ENCODE data around the gene CYLC1.

Gene CYLC1, protein sequence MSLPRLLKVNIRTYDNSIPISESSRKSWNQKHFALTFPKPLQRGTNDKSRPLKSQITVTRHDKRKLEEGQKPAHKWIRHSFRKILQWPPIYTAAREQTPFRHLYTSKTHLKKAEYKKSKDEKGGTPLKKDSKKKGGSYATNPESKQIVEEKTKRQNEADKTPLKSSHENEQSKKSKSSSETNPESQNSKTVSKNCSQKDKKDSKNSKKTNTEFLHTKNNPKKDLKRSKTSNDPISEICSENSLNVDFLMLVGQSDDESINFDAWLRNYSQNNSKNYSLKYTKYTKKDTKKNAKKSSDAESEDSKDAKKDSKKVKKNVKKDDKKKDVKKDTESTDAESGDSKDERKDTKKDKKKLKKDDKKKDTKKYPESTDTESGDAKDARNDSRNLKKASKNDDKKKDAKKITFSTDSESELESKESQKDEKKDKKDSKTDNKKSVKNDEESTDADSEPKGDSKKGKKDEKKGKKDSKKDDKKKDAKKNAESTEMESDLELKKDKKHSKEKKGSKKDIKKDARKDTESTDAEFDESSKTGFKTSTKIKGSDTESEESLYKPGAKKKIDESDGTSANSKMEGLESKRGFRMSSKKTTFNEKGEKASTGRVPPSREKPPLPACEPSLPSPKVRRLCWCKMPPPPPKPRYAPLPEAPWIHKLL

GRCh38 chrX:83860846-83861245 lies at the start of gene CYLC1:
Gene CYLC1 (plus strand): TSS chrX:83861146. CDS start chrX:83861183, 37 bp downstream.
- no peak for DNase-seq

GRCh38 chrX:83819304-83819703 lies 41.6 kb upstream of the CYLC1 start:
- no peak for DNase-seq

DNA sequence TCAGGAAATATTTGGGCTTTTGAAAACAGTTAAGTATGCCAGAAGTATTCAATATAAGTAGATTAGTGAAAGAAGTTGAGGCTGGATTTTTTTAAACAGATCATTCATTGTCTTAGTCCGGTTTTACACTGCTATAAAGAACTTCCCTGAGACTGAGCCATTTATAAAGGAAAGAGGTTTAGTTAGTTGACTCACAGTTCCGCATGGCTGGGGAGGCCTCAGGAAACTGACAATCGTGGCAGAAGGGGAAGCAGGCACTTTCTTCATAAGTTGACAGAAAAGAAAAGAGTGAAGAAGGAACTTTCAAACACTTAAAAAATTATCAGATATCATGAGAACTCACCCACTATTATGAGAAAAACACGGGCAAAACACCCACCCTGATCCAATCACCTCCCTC lies 31.1 kb upstream of the CYLC1 start:
- DNase-seq = no peak

- DNase-seq = peak; percentile 29 to 55
These were observed 15.5 kb upstream of the CYLC1 start for GRCh38 chrX:83845397-83845796.

DNA sequence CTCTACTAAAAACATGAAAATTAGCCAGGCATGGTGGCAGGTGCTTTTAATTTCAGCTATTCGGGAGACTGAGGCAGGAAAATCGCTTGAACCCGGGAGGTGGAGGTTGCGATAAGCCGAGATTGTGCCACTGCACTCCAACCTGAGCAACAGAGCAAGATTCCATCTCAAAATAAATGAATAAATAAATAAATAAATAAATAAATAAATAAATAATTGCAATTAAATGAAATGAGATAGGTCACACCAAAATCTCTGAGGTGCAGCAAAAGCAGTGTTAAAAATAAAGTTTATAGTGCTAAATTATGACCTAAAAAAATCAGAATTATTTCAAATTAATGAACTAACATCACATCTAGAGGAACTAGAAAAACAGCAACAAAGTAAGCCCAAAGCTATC lies 13.6 kb upstream of the CYLC1 start:
- no peak for DNase-seq

DNA sequence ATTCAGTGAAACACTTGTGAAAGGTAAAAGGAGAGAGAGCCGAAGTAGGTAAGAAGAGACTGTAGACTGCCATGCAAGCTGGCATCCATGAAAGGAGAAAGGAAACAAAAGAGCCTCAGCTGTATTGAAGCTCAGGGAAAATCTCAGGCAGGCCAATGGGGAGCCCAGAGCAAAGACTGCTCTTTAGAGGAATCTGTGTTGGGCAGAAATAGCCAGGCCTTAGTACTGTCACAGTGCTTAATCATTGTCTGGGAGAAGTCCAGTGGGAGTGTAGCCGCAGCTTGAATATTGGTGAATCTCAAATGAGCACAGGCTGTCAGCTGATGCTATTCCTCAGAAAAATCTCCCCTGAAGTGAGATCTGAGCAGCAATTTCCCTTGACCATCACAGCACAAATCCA lies 27.6 kb downstream of the CYLC1 start:
- DNase-seq = no peak

- DNase-seq = no peak
These were observed 31.5 kb downstream of the CYLC1 start for GRCh38 chrX:83892433-83892832.

- no peak for DNase-seq
These were observed 46.0 kb downstream of the CYLC1 start for GRCh38 chrX:83906921-83907320.

DNA sequence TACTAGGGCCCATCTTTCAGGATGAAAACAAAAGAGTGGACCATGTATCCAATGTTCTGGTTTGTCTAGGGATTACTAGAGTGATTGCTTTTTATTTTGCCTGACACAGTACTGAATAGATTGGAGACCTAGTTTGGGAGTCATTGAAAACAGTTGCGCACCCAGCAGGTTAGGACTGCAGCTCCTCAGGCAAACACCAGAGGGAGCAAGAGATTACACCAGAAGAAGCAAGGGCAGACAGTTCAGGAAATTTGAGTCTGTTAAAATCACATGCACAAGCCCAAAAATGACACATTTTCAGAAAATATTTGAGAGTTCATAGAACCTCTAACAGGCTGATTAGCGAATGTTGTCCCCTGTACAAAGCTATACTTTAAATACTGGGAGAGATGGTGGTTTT lies 55.6 kb downstream of the CYLC1 start:
- peak in 1 of 2 experiments; percentile 10 for DNase-seq

- DNase-seq = peak in 1 of 2 experiments; percentile 3
These were observed 73.3 kb downstream of the CYLC1 start for GRCh38 chrX:83934220-83934619.
